Activated CD4-positive, CD25-positive, alpha-beta regulatory T cell treated with anti-CD3 and anti-CD28 coated beads, Interleukin-2, amount 50 U/mL, for 72 hours (primary cell): ENCODE data around the gene RLBP1.

Experiments
- DNase-seq: peaks from one replicate; pipeline ENCODE4 v3.0.0; 2021

The RLBP1 gene

GRCh38 chr15:89205991-89206585, 15.3 kb downstream of the RLBP1 start:
- no peak for DNase-seq

- no peak for DNase-seq
Measured at GRCh38 chr15:89203705-89204273, 17.6 kb downstream of the RLBP1 start.

DNA sequence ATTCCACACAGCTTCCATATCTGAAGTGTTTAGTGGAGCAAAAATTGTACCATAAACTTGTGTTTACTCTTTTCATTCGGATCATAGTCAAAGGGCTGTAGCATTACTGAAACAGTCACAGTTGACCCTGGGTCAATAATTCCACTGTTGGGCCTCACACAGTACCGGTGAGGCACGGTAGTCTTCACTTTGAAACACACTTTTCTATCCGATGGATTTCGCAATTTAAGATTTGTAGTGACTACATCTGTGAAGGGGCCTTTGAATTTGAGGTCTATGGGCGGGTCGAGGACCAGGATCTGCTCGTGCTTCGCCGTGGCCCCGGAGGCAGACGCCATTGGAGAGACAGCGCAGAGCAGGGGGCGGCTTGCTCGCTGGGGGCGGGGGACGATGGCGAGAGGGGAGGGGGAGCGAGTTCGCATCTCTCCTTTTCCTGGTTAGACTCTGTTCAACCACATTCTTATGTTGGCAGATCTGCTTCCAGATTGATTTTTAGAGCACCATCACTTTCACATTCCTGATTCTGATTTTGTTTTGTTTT, 19.8 kb downstream of the RLBP1 start:
- DNase-seq: no peak

- DNase-seq: no peak
Measured at GRCh38 chr15:89200182-89200581, 21.2 kb downstream of the RLBP1 start.

- DNase-seq: no peak
Measured at GRCh38 chr15:89199746-89200145, 21.6 kb downstream of the RLBP1 start.

DNA sequence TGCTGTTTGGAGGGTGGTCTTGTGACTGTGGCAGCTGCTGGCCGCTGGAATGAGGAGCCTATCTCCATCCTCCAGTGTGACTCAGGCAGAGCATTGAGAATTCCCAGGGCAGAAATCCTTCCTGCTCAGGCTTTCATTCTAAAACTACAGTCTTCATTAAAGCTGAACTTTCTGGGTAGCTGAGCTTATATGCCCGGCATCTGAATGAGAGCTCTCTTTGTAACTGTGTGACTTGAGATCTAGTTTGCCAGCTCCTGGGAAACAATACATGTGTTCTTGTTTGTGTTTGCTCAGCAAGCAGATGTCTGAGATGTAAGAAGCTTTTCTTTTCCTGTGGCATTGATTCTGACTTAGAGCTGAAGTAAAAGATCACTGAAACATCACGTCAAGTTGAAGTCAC, 22.4 kb downstream of the RLBP1 start:
- DNase-seq: no peak

DNA sequence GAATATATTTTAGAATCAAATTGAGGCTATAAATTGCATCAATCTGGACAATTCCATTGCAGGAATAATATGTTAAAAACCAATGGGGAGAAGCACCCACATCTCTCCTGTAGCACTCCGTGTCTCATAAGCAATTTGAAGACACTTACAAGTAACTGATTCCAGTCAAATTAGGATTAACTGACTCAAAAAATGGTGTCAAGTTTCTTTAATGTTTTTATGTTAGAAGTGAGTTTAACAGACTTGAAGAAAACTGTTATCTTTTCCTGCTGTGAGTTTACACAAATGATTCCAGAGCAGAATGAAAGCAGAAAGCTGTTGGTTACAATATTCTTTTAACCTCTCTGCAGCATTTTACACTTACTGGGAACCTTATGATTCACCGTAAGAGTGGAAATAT, 23.2 kb downstream of the RLBP1 start:
- DNase-seq: no peak

DNA sequence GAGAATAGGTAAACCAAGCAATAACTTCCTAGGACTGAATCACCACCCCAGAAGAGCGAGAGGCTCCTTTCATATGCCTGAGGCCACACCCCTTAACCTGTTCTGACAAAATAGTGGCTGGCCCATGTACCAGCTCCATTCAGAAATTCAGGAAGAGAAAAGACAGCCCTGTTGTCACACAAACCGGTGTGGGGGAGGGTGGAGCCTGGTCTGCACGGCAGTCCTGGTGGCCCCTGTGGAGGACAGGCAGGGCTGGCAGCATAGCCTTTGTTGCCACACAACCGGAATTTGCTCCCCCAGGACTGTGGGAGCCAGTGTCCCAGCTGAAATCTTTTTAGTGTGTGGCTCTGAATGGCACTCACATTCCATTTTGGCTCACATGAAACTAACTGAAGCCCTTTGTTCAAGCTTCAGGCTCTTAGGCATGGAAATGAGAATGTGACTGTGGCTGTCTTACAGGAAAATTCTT, 23.8 kb downstream of the RLBP1 start:
- DNase-seq: no peak

DNA sequence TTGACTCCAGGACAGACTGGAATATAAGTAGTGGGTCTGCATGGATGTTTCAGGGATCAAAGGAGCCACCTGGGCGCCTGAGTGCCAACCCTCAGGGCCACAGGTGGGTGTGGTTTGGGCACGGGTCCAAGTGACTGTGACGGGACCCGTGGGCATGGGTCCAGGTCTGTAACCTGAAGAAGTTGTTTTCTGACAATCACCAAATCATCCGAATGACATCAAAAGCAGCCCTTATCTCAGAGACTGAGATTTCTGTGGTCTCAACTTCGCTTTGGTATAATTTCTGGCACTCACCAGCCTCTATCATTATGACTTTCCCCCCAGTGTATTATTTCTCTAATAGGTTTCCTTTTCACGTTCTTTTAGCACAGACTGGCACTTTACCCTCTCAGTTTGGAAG, 24.4 kb downstream of the RLBP1 start:
- DNase-seq: no peak

DNA sequence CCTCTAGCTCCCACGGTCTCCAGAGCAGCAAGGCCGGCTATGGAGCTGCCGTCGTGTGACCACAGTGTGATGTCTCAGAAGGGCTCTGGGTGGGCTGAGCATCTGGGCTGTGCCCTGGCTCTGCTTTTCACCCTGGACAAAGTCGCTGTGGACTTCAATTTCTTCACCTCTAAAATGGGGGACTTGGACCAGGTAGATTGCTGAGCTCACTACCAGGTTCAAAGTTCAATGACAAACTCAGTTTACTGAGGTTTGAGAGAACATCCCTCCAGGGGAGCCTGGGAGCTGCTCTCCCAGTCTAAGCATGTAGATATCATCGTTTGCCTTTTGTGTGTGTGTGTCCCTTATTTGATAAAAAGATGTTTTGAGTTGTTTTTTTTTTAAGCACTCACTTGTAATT, 25.1 kb downstream of the RLBP1 start:
- no peak for DNase-seq

- DNase-seq: no peak
Measured at GRCh38 chr15:89195836-89196235, 25.5 kb downstream of the RLBP1 start.

GRCh38 chr15:89194608-89195007, 26.8 kb downstream of the RLBP1 start:
- no peak for DNase-seq

- DNase-seq: no peak
Measured at GRCh38 chr15:89192766-89193165, 28.6 kb downstream of the RLBP1 start.

DNA sequence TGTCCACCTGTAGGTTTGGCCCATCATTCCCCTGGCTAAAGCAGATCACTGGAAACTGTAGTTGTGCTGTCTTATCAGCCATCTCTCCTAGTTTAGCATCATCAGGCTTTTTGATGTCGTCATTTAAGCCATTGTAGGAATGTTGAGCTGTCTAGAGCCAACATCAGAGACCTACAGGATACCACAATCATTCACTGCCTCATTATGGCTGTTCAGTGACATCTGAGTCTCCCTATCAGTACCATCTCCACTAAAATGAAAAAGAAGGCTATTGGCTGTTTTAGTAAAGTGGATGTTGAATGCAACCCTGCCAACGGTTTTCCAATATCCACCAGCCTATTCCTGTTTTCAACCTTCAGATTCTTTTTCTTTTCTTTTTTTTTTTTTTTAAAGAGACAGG, 29.2 kb downstream of the RLBP1 start:
- DNase-seq: no peak

DNA sequence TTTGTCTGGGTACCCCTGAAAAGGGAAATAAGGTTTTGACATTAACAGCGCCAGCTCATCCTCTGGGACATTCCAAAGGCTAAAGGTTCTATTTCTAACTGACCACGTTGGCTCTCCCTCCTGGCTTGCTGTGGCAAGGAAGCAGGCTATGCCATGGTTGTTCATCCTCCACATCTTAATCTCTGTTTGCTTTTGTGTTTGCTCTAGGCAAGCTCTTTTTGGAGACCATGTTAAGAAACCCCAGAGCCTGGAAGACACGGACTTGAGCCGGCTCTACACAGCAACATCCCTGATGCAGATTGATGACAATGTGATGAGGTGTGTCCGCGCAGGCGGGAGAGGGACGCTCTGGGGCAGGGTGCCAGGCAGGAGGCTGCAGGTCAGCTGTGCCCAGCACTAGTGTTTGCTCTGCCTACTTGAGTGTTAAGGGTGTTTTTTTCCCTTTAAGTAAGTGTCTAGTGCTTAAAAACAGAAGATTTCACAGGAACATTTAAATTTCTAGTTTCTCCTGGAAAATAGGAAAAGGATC, 33.3 kb downstream of the RLBP1 start:
- DNase-seq: no peak

- no peak for DNase-seq
Measured at GRCh38 chr15:89187301-89187985, 33.9 kb downstream of the RLBP1 start.

DNA sequence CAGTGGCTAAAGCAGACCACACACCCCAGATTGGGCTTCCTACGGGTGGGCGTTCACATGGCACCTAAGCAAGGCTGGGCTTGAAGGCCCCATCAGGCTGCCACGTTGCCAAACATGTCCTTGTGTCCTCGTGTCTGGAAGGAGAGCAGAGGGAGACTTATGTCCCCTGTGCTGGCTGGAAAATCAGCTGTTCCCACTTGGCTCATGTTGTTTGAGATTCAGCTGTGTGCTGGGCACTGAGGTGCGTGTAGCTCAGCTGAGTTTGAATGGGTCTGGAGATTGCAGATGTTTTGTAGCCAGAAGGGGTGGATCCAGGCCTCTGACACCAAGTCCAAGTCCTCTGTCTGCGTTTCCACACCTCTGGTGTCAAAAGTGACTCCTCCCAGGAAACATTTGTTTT, 34.6 kb downstream of the RLBP1 start:
- no peak for DNase-seq

DNA sequence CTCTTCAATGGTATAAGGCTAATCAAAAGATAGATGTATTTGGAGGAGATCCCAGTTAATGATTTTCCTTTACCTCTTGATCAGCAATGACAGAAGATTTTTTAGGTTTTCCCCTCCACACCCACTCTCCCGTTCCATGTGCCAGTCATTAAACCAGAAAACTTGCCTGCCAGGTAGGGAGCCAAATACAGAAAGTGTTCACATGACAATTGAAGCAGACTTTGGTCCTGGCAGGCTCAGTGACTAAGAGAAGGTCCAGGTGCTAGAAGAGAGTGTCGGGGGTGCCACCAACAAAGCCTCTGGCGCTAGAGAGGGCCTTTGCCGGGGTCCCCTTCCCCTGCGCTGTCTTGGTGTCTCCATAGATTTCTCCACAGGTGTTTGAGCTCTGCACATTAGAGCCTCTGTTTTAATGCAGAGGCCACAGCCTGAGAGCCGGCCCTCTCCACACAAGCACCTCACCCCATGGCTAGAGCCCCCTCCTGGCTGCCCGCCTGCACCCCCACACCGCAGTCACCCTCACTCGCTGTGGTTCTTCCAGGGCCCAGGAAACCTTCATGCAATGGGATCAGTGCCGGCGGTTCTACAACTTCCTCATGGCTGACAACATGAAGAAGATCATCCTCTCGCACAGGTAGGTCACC, 36.4 kb downstream of the RLBP1 start:
- DNase-seq: no peak

GRCh38 chr15:89184357-89184756, 37.0 kb downstream of the RLBP1 start:
- DNase-seq: no peak

GRCh38 chr15:89179966-89180875, 41.2 kb downstream of the RLBP1 start:
- DNase-seq: no peak

DNA sequence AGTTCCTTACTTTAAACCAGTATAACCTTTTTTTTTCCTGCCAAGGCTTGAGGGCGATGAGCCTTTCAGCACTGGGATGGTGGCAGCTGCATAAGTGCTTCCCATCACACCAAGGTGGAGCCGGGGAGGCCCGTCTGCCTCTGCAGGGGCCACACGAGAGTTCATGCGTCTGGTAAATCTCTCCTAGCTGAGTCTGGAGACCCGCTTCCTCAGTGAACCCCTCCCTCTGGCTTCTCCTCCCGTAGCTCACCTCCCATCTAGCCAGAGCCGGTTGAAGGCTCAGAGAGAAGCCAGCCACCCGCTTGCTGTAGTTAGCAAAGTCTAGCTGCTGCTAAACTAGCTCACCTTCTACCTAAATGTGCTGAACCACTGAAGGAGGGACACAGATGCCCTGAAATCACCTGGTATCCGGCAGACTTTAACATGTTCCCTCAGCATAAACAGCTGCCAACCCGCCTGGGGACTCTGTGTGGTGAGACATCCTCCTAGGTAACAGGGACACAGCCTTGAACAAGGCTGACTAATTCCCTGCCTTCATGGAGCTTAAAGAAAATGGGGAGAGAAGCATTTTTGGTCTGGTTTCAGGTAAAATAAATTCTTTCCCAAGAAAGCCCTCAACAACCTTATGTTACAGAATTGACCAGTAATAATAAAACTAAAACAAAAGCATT, 42.9 kb downstream of the RLBP1 start:
- DNase-seq: no peak
